ENCODE measurements around the gene ZNF385B.

GRCh38 chr2:179612108-179612507, 249.3 kb downstream of the ZNF385B start:
- TF ChIP-seq, protein P1, sequence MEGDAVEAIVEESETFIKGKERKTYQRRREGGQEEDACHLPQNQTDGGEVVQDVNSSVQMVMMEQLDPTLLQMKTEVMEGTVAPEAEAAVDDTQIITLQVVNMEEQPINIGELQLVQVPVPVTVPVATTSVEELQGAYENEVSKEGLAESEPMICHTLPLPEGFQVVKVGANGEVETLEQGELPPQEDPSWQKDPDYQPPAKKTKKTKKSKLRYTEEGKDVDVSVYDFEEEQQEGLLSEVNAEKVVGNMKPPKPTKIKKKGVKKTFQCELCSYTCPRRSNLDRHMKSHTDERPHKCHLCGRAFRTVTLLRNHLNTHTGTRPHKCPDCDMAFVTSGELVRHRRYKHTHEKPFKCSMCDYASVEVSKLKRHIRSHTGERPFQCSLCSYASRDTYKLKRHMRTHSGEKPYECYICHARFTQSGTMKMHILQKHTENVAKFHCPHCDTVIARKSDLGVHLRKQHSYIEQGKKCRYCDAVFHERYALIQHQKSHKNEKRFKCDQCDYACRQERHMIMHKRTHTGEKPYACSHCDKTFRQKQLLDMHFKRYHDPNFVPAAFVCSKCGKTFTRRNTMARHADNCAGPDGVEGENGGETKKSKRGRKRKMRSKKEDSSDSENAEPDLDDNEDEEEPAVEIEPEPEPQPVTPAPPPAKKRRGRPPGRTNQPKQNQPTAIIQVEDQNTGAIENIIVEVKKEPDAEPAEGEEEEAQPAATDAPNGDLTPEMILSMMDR (conservative IDR thresholded peaks at IDR 0.05; ENCODE audit: low read length): no peak
- TF ChIP-seq EZH2phosphoT487 (IDR thresholded peaks at IDR 0.05; ENCODE audit: borderline replicate concordance, low read depth, low read length): no peak

Measured in OCI-LY7 (cell line).